ENCODE measurements around the gene CASKIN2. TPM values are rescaled to one million over a fixed set of nuclear protein-coding genes. Genes with fewer than 3 reads are reported as not detected.

CASKIN2 gene
- polyA plus RNA-seq, 3 donors: 0.33 TPM; not detected in 2

- Histone ChIP-seq H4K20me1 (ENCODE audit: insufficient read depth, low read length) (no peaks in the 10 kb centered on the region), H3K9ac (ENCODE audit: insufficient read depth, low read length, poor library complexity, severe bottlenecking) (no peak overlapping the region), H2AFZ (ENCODE audit: insufficient read depth, low read depth, low read length, poor library complexity, severe bottlenecking) (no peak overlapping the region), H3K9me3 (replicated peaks in 1 of 2; ENCODE audit: control insufficient read depth in 1 of 2, insufficient read depth in 1 of 2, low read length in 2 of 2) (no peaks in the 10 kb centered on the region), H3K27me3 (ENCODE audit: control insufficient read depth in 2 of 2, insufficient read depth in 2 of 2, low read length in 2 of 2) (peaks cover 3 to 28% of the 10 kb centered on the region in 2 donors), H3K79me2 (ENCODE audit: insufficient read depth, low read length) (no peaks in the 10 kb centered on the region), H3K4me2 (replicated peaks; ENCODE audit: extremely low read depth, low read length, poor library complexity, severe bottlenecking) (peak overlapping the region; percentile 99), H3K4me1 (ENCODE audit: control insufficient read depth in 1 of 2, insufficient read depth in 2 of 2, low read length in 2 of 2) (peaks cover 18 to 38% of the 10 kb centered on the region in 2 donors), H3K27ac (ENCODE audit: low read depth in 1 of 2, low read length in 2 of 2) (no peak overlapping the region), H3K4me3 (replicated peaks in 1 of 3; ENCODE audit: low read depth in 2 of 3, low read length in 3 of 3) (no peak overlapping the region), H3K36me3 (replicated peaks in 1 of 2; ENCODE audit: control insufficient read depth in 1 of 2, insufficient read depth in 2 of 2, low read length in 2 of 2) (no peaks in the 10 kb centered on the region)
- DNase-seq: no peak
- Mint-ChIP-seq H3K36me3 (peaks cover 9 to 10% of the 10 kb centered on the region in 2 donors), H3K9me3 (peaks cover 0 to 3% (median 0%) of the 10 kb centered on the region in 7 donors), H3K4me1 (peaks cover 18% of the 10 kb centered on the region), H3K4me3 (peak overlapping the region in 1 of 2 donors; percentile 65), H3K27me3 (ENCODE audit: low read depth in 3 of 3) (peaks cover 12 to 38% (median 24%) of the 10 kb centered on the region in 3 donors), H3K27ac (no peak overlapping the region)
- TF ChIP-seq, protein P1, sequence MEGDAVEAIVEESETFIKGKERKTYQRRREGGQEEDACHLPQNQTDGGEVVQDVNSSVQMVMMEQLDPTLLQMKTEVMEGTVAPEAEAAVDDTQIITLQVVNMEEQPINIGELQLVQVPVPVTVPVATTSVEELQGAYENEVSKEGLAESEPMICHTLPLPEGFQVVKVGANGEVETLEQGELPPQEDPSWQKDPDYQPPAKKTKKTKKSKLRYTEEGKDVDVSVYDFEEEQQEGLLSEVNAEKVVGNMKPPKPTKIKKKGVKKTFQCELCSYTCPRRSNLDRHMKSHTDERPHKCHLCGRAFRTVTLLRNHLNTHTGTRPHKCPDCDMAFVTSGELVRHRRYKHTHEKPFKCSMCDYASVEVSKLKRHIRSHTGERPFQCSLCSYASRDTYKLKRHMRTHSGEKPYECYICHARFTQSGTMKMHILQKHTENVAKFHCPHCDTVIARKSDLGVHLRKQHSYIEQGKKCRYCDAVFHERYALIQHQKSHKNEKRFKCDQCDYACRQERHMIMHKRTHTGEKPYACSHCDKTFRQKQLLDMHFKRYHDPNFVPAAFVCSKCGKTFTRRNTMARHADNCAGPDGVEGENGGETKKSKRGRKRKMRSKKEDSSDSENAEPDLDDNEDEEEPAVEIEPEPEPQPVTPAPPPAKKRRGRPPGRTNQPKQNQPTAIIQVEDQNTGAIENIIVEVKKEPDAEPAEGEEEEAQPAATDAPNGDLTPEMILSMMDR (IDR thresholded peaks at IDR 0.05): no peak
- intact Hi-C loops (cut with micrococcal nuclease): no loop called here
- WGBS (ENCODE audit: insufficient coverage): 58% methylated on average over 15 of the region's 15 CpGs
Observed at GRCh38 chr17:75514299-75514918, 928 bp downstream of the CASKIN2 start.

- H3K9me3 ChIP-seq (replicated peaks in 1 of 2; ENCODE audit: control insufficient read depth in 1 of 2, insufficient read depth in 1 of 2, low read length in 2 of 2): no peaks in the 10 kb centered on the region
- DNase-seq: no peak
- intact Hi-C loops (cut with micrococcal nuclease): no loop called here
- H3K36me3 Mint-ChIP-seq: peaks cover 6 to 9% of the 10 kb centered on the region in 2 donors
- H3K4me1 ChIP-seq (ENCODE audit: control insufficient read depth in 1 of 2, insufficient read depth in 2 of 2, low read length in 2 of 2): peaks cover 18 to 38% of the 10 kb centered on the region in 2 donors
- peaks cover 18% of the 10 kb centered on the region for H3K4me1 Mint-ChIP-seq
- no peaks in the 10 kb centered on the region for H4K20me1 ChIP-seq (ENCODE audit: insufficient read depth, low read length)
- H3K27ac Mint-ChIP-seq: peak overlapping the region in 1 of 7 donors; percentile 60
- H3K9me3 Mint-ChIP-seq: peaks cover 0 to 3% (median 0%) of the 10 kb centered on the region in 7 donors
- no peak overlapping the region for H3K4me2 ChIP-seq (replicated peaks; ENCODE audit: extremely low read depth, low read length, poor library complexity, severe bottlenecking)
- H3K79me2 ChIP-seq (ENCODE audit: insufficient read depth, low read length): no peaks in the 10 kb centered on the region
- H3K4me3 ChIP-seq (replicated peaks in 1 of 3; ENCODE audit: low read depth in 2 of 3, low read length in 3 of 3): no peak overlapping the region
- H3K27me3 ChIP-seq (ENCODE audit: control insufficient read depth in 2 of 2, insufficient read depth in 2 of 2, low read length in 2 of 2): peaks cover 3 to 28% of the 10 kb centered on the region in 2 donors
- H3K9ac ChIP-seq (ENCODE audit: insufficient read depth, low read length, poor library complexity, severe bottlenecking): no peak overlapping the region
- TF ChIP-seq, protein P1 (IDR thresholded peaks at IDR 0.05): no peak
- H3K4me3 Mint-ChIP-seq: no peak overlapping the region
- no peak overlapping the region for H3K27ac ChIP-seq (ENCODE audit: low read depth in 1 of 2, low read length in 2 of 2)
- peaks cover 12 to 38% (median 24%) of the 10 kb centered on the region in 3 donors for H3K27me3 Mint-ChIP-seq (ENCODE audit: low read depth in 3 of 3)
- no peak overlapping the region for H2AFZ ChIP-seq (ENCODE audit: insufficient read depth, low read depth, low read length, poor library complexity, severe bottlenecking)
- WGBS (ENCODE audit: insufficient coverage): 97% methylated on average over 17 of the region's 17 CpGs
- no peaks in the 10 kb centered on the region for H3K36me3 ChIP-seq (replicated peaks in 1 of 2; ENCODE audit: control insufficient read depth in 1 of 2, insufficient read depth in 2 of 2, low read length in 2 of 2)
Observed at GRCh38 chr17:75513641-75514000, 1.7 kb downstream of the CASKIN2 start.

Measured in CD14-positive monocyte (primary cell).